GM12873 (cell line): Measurements from ENCODE around the gene ALS2CL.

ENCODE experiments used
- TF ChIP-seq, protein P1 (sequence below): IDR thresholded peaks from 2 replicates; pipeline ENCODE4 v1.5.1; 2012; ENCODE audit warnings: low read depth, mild to moderate bottlenecking, moderate library complexity, low read length, control low read depth; ENCODE audit not compliant: insufficient read depth; ENCODE audit errors: missing control alignments

Gene ALS2CL

DNA sequence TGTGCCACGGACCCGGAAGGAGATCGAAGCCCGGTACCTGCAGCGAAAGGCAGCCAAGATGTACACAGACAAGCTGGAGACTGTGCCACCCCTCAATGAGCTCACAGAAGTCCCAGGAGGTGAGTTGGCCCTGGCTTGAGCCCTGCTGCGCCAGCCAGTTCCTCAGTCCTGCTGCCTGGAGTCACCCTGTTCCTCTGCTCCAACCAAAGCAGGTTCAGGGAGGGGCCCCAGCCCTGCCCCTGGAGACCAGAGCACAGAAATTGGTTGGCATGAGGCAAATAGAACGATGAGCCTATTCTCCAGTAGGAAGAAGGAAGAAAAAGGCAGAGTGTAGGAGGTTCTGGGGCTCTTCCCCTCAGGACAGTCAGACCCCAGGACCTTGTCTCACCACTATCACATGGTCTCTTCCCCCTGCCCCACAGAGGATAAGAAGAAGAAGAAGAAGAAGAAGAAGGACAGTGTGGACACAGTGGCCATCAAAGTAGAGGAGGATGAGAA, 15.7 kb upstream of the ALS2CL start:
- TF ChIP-seq, protein P1, sequence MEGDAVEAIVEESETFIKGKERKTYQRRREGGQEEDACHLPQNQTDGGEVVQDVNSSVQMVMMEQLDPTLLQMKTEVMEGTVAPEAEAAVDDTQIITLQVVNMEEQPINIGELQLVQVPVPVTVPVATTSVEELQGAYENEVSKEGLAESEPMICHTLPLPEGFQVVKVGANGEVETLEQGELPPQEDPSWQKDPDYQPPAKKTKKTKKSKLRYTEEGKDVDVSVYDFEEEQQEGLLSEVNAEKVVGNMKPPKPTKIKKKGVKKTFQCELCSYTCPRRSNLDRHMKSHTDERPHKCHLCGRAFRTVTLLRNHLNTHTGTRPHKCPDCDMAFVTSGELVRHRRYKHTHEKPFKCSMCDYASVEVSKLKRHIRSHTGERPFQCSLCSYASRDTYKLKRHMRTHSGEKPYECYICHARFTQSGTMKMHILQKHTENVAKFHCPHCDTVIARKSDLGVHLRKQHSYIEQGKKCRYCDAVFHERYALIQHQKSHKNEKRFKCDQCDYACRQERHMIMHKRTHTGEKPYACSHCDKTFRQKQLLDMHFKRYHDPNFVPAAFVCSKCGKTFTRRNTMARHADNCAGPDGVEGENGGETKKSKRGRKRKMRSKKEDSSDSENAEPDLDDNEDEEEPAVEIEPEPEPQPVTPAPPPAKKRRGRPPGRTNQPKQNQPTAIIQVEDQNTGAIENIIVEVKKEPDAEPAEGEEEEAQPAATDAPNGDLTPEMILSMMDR, result no peak

DNA sequence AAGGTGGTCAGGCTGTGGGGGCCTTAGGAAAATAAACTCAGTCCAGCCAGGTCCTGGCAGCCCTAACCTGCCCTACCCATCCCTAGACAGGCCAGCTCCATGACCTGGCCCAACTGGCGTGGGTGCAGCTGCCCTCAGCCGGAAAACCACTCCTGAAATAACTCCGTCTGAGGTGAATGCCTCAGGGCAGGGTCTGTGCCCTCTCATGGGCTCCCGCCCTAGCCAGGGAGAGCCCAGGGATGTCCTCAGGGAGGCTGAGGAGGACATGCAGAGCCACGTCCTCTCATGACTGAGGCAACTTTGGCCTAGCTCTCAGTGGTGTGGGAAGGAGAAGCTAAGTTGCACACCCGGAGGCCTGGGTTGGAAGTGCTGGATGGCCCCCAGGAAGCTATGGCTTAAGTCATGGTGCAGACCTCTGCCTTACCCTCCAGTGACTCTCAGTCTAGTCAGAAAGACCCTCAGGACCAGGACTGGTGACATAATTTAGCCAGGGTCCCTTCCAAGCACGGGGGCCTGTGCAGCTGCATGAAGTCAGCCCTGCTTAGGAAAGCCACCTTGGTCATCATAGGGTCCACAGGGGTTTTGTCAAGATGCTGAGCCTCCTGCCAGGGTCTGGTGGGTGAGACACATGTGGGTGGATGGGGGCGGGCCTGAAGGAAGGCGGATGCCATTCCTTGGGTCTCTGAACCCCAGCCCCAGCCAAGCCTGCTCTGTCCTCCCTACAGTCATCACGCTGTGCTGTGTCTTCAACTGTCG, 15.1 kb upstream of the ALS2CL start:
- TF ChIP-seq, protein P1, result peak; percentile 11

DNA sequence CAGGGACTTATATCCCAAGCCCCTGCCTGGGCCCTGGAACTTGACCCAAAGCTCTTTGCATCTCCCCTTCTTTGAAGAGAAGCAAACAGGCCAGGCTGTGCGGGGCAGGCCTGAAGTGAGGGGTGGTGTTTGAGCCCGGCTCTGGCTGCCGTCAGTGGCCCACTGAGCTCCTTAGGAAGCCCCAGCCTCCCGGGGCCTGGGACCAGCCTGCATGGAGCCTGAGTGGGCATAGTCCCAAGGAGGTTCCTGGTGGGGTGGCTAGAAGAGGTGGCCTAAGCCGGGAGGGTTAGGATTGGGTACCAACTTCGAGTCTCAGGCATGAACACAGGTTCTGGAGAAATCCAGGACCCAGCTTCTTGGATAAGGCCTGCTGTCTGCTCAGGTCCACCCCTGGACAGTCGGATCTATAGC, 14.1 kb upstream of the ALS2CL start:
- TF ChIP-seq, protein P1, result no peak

DNA sequence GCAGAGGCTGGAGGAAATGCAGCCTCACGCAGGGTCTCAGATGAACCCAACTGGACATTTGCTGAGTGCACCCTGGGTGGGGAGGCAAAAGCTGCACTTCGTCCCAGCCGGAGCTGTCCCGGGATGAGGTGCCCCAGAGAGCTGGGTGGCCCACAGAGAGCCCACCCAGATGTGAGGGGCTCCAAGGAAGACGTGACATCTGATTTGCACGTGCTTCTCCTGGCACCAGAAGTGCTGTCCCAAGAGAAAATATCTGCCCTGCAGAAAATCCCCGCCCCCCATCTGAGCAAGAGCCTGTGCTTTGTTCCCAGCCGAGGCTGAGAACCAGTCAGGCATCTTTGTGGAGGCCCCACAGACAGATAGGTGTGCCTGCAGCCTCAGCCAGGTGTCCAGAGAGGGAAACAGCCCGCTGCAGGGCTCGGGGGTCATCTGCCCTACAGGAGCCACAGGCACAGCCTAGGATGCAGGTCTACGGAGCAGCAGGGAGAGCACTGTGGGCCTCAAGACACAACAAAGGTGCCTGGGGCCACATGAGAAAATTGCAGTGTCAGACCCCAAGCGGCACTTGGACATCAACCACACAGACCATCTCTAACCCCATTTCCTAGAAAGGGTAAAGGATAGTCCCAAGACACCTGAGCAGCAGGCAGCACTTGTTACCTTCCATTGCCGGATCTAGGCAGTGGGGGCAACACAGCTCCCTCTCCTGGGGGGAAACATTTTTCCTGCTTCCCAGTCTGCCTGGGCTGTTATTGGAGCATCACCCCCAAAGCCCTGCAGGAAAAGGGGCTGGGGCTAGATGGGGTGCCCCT, 13.5 kb upstream of the ALS2CL start:
- TF ChIP-seq, protein P1, result no peak

DNA sequence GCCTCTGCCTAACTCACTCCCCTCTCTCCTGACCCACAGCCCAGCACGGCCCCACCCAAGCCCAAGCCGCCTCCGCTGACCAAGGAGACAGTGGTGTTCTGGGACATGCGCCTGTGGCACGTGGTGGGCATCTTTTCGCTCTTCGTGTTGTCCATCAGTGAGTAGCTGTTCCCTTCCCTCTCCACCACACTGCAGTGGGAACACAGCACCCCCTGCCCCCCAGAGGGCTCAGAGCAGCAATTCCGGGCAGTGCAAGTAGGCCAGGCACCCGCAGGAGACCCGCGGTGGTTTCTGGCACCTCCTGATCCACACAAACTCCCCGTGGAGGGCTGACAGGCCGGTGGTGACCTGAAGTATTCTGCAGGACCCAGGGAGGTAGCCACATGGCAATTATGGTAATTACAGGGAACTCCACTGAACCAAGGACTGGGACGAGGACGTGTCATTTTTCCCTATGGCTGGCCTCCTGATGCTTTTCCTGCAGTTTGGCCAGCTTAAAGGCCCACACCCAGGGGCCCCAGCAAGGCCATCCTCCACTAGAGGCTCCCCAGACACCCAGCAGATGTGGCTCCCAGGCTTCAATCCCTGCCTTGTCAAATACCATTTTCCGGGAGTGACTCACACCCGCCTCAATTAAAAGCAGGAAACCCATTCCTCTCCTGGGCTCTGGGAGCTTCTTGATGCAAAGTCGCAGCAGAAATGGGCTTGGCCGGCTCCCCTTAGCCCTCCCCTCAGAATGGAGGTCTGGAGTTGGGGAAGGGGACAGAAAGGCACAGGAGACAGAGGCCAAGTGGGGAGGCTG, 12.5 kb upstream of the ALS2CL start:
- TF ChIP-seq, protein P1, result no peak

DNA sequence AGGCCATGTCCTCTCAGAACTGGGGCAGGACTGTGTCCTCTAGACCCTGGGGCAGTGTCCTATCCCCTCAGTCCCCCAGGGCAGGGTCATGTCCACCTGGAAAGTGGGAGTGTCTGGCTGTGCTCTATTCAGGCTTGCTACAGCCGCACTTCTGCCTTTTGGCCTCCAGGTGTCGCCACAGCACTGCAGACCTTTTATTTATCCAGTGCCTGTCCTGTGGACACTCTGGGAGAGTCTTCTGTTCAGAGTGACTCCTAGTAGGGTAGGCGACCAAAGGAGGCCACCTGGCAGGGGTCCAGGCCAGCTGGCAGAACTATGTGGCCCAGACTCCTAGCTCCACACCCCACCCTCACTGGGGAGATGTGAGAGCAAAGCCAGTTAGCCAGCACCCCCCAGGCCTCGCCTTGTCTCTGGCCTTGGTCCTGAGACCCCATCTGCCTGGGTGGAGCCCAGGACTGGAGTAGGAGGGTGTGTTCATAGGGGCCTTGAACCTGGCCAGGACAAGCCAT, 11.6 kb upstream of the ALS2CL start:
- TF ChIP-seq, protein P1, result peak; percentile 96
